HAP-1 (cell line): ENCODE data around the gene SLC44A4.
"Not testable (repeated sequence)": the region's sequence is repeated elsewhere in the genome, so short reads cannot be mapped to it uniquely, and the experiment has no call there.

Experiments
- DNase-seq, 2 experiments: peaks; one replicate each; pipeline ENCODE4 v3.0.0-alpha.2; 2016 to 2020; ENCODE audit warnings: low spot score in 2 of 2
- H3K27me3 ChIP-seq: fragments of 250-450 bp; sonication (Bioruptor Pico); 2 replicates; pipeline ENCODE4 v1.5.1; 2020; ENCODE audit warnings: low read depth, mild to moderate bottlenecking, moderate library complexity
- H3K36me3 ChIP-seq: fragments of 250-450 bp; sonication (Bioruptor Pico); replicated peaks from 2 replicates; pipeline ENCODE4 v1.5.1; 2020; ENCODE audit warnings: mild to moderate bottlenecking
- H3K4me1 ChIP-seq: fragments of 250-450 bp; sonication (Bioruptor Pico); 2 replicates; pipeline ENCODE4 v1.5.1; 2020; ENCODE audit warnings: mild to moderate bottlenecking
- H3K4me3 ChIP-seq: fragments of 250-450 bp; sonication (Bioruptor Pico); 2 replicates; pipeline ENCODE4 v1.5.1; 2020; ENCODE audit warnings: mild to moderate bottlenecking, moderate library complexity
- H3K9me3 ChIP-seq: fragments of 250-450 bp; sonication (Bioruptor Pico); 2 replicates; pipeline ENCODE4 v1.5.1; 2020; ENCODE audit warnings: mild to moderate bottlenecking, moderate library complexity
- in situ Hi-C: fragments of 300-500 bp; cut with MboI; formaldehyde crosslinking; loops from 3 replicates; pipeline ENCODE4 v1.14.3; 2020; ENCODE audit warnings: low sequenced_read_pairs, inconsistent platforms, mixed read lengths

The SLC44A4 gene

GRCh38 chr6:31865205-31866118, 13.3 kb downstream of the SLC44A4 start:
- in situ Hi-C loops, result no loop called here
- Histone ChIP-seq H3K4me1 (peaks cover 7% of the 10 kb centered on the region; the same call in 1 of the 2 replicates), H3K27me3 (no peaks in the 10 kb centered on the region), H3K9me3 (no peaks in the 10 kb centered on the region), H3K36me3 (no peaks in the 10 kb centered on the region), H3K4me3 (no peak overlapping the region)
- DNase-seq, result no peak

- H3K4me3 ChIP-seq, result no peak overlapping the region
- DNase-seq, result no peak
- in situ Hi-C loops, result no loop called here
These were observed 14.0 kb downstream of the SLC44A4 start for GRCh38 chr6:31864818-31865204.

GRCh38 chr6:31864123-31864562, 14.7 kb downstream of the SLC44A4 start:
- Histone ChIP-seq H3K36me3 (peaks cover 10% of the 10 kb centered on the region), H3K4me3 (peak overlapping the region; percentile 54)
- H3K9me3 ChIP-seq, in situ Hi-C loops, DNase-seq, H3K4me1 ChIP-seq, H3K27me3 ChIP-seq: not testable (repeated sequence)

More at GRCh38 chr6:31864818-31865204, 14.0 kb downstream of the SLC44A4 start:
- H3K27me3 ChIP-seq, result no peaks in the 10 kb centered on the region
- no peaks in the 10 kb centered on the region for H3K9me3 ChIP-seq
- H3K4me1 ChIP-seq, result peaks cover 7% of the 10 kb centered on the region; the same call in 1 of the 2 replicates
- H3K36me3 ChIP-seq, result peaks cover 4% of the 10 kb centered on the region; the same call in 1 of the 2 replicates

GRCh38 chr6:31862344-31863235, 16.2 kb downstream of the SLC44A4 start, which contains the start of gene NEU1:
Gene NEU1, minus strand, starts transcription at chr6:31862821. Its CDS starts 45 bp downstream, at chr6:31862776.
- in situ Hi-C loops, result no loop called here

GRCh38 chr6:31861919-31862343, 16.9 kb downstream of the SLC44A4 start:
- Histone ChIP-seq H3K36me3 (peaks cover 10% of the 10 kb centered on the region), H3K4me3 (peak overlapping the region; percentile 54), H3K9me3 (no peaks in the 10 kb centered on the region), H3K4me1 (peaks cover 7% of the 10 kb centered on the region; the same call in 1 of the 2 replicates), H3K27me3 (no peaks in the 10 kb centered on the region)
- no peak for DNase-seq
- in situ Hi-C loops, result no loop called here

More at GRCh38 chr6:31862344-31863235, 16.2 kb downstream of the SLC44A4 start, which contains the start of gene NEU1:
- H3K4me3 ChIP-seq, result peak within 1 kb of the TSS; percentile 54
- H3K36me3 ChIP-seq, result peaks cover 10% of the 10 kb centered on the region
- H3K9me3 ChIP-seq, result no peaks in the 10 kb centered on the region
- H3K27me3 ChIP-seq, result no peaks in the 10 kb centered on the region
- DNase-seq, result peak; percentile 100
- peaks cover 7% of the 10 kb centered on the region; the same call in 1 of the 2 replicates for H3K4me1 ChIP-seq

- Histone ChIP-seq H3K36me3 (peaks cover 10% of the 10 kb centered on the region), H3K4me1 (peaks cover 7% of the 10 kb centered on the region; the same call in 1 of the 2 replicates), H3K9me3 (no peaks in the 10 kb centered on the region), H3K4me3 (no peak overlapping the region), H3K27me3 (no peaks in the 10 kb centered on the region)
- no peak for DNase-seq
- in situ Hi-C loops, result no loop called here
These were observed 17.6 kb downstream of the SLC44A4 start for GRCh38 chr6:31861150-31861549.

GRCh38 chr6:31860349-31860748, 18.4 kb downstream of the SLC44A4 start:
- H3K27me3 ChIP-seq, result no peaks in the 10 kb centered on the region
- in situ Hi-C loops, result no loop called here
- H3K4me1 ChIP-seq, result peaks cover 7% of the 10 kb centered on the region; the same call in 1 of the 2 replicates
- no peak for DNase-seq
- H3K4me3 ChIP-seq, result no peak overlapping the region
- no peaks in the 10 kb centered on the region for H3K9me3 ChIP-seq
- peaks cover 10% of the 10 kb centered on the region for H3K36me3 ChIP-seq

- Histone ChIP-seq H3K4me3 (no peak overlapping the region), H3K36me3 (peaks cover 10% of the 10 kb centered on the region), H3K4me1 (peaks cover 7% of the 10 kb centered on the region; the same call in 1 of the 2 replicates), H3K27me3 (no peaks in the 10 kb centered on the region), H3K9me3 (no peaks in the 10 kb centered on the region)
- no peak for DNase-seq
- in situ Hi-C loops, result no loop called here
These were observed 18.9 kb downstream of the SLC44A4 start for GRCh38 chr6:31859923-31860322.

- H3K4me1 ChIP-seq, result 0 out of 2 replicates have a peak, but pooled peaks cover 4% of the 10 kb centered on the region
- no peaks in the 10 kb centered on the region for H3K9me3 ChIP-seq
- DNase-seq, result no peak
- H3K36me3 ChIP-seq, result peaks cover 10% of the 10 kb centered on the region
- H3K27me3 ChIP-seq, result no peaks in the 10 kb centered on the region
- in situ Hi-C loops, result no loop called here
- H3K4me3 ChIP-seq, result no peak overlapping the region
These were observed 20.1 kb downstream of the SLC44A4 start for GRCh38 chr6:31858707-31859106.

GRCh38 chr6:31857774-31858173, 21.0 kb downstream of the SLC44A4 start:
- in situ Hi-C loops, H3K27me3 ChIP-seq, H3K4me1 ChIP-seq, DNase-seq, H3K9me3 ChIP-seq, H3K4me3 ChIP-seq: not testable (repeated sequence)
- H3K36me3 ChIP-seq, result peaks cover 10% of the 10 kb centered on the region

- H3K4me1 ChIP-seq, H3K4me3 ChIP-seq, DNase-seq, H3K9me3 ChIP-seq, in situ Hi-C loops, H3K36me3 ChIP-seq, H3K27me3 ChIP-seq: not testable (repeated sequence)
These were observed 26.6 kb downstream of the SLC44A4 start for GRCh38 chr6:31851980-31852718.

- no peak for DNase-seq
- H3K27me3 ChIP-seq, result no peaks in the 10 kb centered on the region
- in situ Hi-C loops, result no loop called here
- 0 out of 2 replicates have a peak, but pooled peaks cover 2% of the 10 kb centered on the region for H3K9me3 ChIP-seq
- H3K4me3 ChIP-seq, result no peak overlapping the region
- no peaks in the 10 kb centered on the region for H3K36me3 ChIP-seq
- no peaks in the 10 kb centered on the region for H3K4me1 ChIP-seq
These were observed 27.3 kb downstream of the SLC44A4 start for GRCh38 chr6:31851485-31851832.
